HEK293T (cell line): ENCODE measurements around the gene ACP3.

Experiments
- FOXK2 ChIP-seq: fragments of 450-650 bp; IDR thresholded peaks from 2 replicates; pipeline ENCODE4 v1.6.1; 2016; ENCODE audit warnings: mild to moderate bottlenecking
- LEF1 ChIP-seq: fragments of 450-650 bp; IDR thresholded peaks from 2 replicates; pipeline ENCODE4 v1.6.1; 2017; ENCODE audit warnings: mild to moderate bottlenecking, borderline replicate concordance
- NFRKB ChIP-seq: fragments of 450-650 bp; IDR thresholded peaks from 2 replicates; pipeline ENCODE4 v1.6.1; 2016; ENCODE audit warnings: mild to moderate bottlenecking, moderate library complexity
- TF ChIP-seq, protein P1 (sequence below): fragments of 450-650 bp; IDR thresholded peaks from 2 replicates; pipeline ENCODE4 v1.6.1; 2016

DNA sequence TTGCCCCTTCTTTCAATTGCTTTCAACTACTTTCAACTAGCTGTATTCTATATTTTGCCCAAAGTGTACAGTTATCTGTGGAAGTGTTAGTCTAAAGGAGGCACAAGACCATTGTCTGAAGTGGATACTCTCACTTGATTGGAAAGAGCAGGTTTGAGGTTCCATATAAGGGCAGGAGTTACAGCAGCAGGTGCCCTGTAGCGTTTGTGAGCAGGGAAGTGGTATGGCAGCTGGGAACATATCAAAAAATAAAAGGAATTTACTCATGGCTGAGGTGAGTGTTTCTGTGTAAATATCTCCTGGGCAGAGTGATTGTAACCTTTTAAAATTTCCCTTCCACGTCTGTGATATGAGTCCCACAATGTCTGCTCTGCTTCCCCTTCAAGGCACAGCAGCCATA, 61.6 kb downstream of the ACP3 start:
- TF ChIP-seq LEF1: no peak
- TF ChIP-seq NFRKB: no peak
- TF ChIP-seq FOXK2: no peak
- TF ChIP-seq, protein P1, sequence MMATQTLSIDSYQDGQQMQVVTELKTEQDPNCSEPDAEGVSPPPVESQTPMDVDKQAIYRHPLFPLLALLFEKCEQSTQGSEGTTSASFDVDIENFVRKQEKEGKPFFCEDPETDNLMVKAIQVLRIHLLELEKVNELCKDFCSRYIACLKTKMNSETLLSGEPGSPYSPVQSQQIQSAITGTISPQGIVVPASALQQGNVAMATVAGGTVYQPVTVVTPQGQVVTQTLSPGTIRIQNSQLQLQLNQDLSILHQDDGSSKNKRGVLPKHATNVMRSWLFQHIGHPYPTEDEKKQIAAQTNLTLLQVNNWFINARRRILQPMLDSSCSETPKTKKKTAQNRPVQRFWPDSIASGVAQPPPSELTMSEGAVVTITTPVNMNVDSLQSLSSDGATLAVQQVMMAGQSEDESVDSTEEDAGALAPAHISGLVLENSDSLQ: no peak
